Cardiac fibroblast (primary cell): ENCODE data around the gene ZNF12.

Source experiments
- DNase-seq, 2 donors: peaks; one replicate each; pipeline versions ENCODE4 v3.0.0 to v3.0.0-alpha.2; 2010; ENCODE audit warnings: low read depth in 2 of 2
- H3K4me3 ChIP-seq, 2 donors: replicated peaks in 1 of 2; 1 replicate in 1 of 2; 2 replicates in 1 of 2; pipeline ENCODE4 v1.5.1; 2011; ENCODE audit warnings: low read depth in 2 of 2, low read length in 2 of 2, mild to moderate bottlenecking in 2 of 2, moderate library complexity in 1 of 2
- CTCF ChIP-seq: IDR thresholded peaks from one replicate; pipeline ENCODE4 v1.5.1; 2011; ENCODE audit warnings: low read depth, mild to moderate bottlenecking, low read length, inconsistent platforms

Gene ZNF12

GRCh38 chr7:6639627-6640026 lies 67.1 kb downstream of the ZNF12 start:
- no peak for DNase-seq
- no peak for TF ChIP-seq CTCF
- no peak overlapping the region for H3K4me3 ChIP-seq

- H3K4me3 ChIP-seq, result no peak overlapping the region
- DNase-seq, result no peak
- no peak for TF ChIP-seq CTCF
Observed at GRCh38 chr7:6639032-6639431, 67.7 kb downstream of the ZNF12 start.
